WTC11 (cell line): ENCODE data around the gene CHST1. TPM values are rescaled to one million over a fixed set of nuclear protein-coding genes. Genes with fewer than 3 reads are reported as not detected.

Experiments
- ATAC-seq: fragments of 200-7000 bp; cut with Tn5 transposase; 2 replicates; pipeline ENCODE4 v1.10.0; 2021; ENCODE audit warnings: mild to moderate bottlenecking, moderate library complexity
- CTCF ChIA-PET: fragments of 300-600 bp; sonication (Branson Sonifier 250); formaldehyde crosslinking; loops from one replicate; lab custom pipeline; 2021; ENCODE audit warnings: antibody characterized with exemption; lab: Charles Lee
- POLR2A ChIA-PET: fragments of 350-600 bp; sonication (Branson Sonifier 250); formaldehyde crosslinking; loops from one replicate; lab custom pipeline; 2021; ENCODE audit warnings: antibody characterized with exemption; lab: Charles Lee
- DNase-seq: peaks from one replicate; pipeline ENCODE4 v3.0.0; 2021; ENCODE audit warnings: low spot score
- H3K27ac Mint-ChIP-seq: 2 replicates; pipeline ENCODE4 v1.8.0; 2021; ENCODE audit warnings: mixed read lengths
- H3K27me3 Mint-ChIP-seq: 2 replicates; pipeline ENCODE4 v1.8.0; 2021; ENCODE audit warnings: low read depth, mild to moderate bottlenecking, moderate library complexity, mixed read lengths
- H3K36me3 Mint-ChIP-seq: 2 replicates; pipeline ENCODE4 v1.8.0; 2021; ENCODE audit warnings: mixed read lengths
- H3K4me1 Mint-ChIP-seq: 2 replicates; pipeline ENCODE4 v1.8.0; 2022; ENCODE audit warnings: mixed read lengths
- H3K4me3 Mint-ChIP-seq: 2 replicates; pipeline ENCODE4 v1.8.0; 2021; ENCODE audit warnings: mild to moderate bottlenecking, moderate library complexity, mixed read lengths
- H3K9me3 Mint-ChIP-seq: 2 replicates; pipeline ENCODE4 v1.8.0; 2021; ENCODE audit warnings: mixed read lengths
- ATF3 ChIP-seq: sonication (generic); formaldehyde crosslinking; conservative IDR thresholded peaks from 2 replicates; pipeline ENCODE4 v1.8.1; 2022; ENCODE audit warnings: mild to moderate bottlenecking, missing genetic modification reagents
- ATF6 ChIP-seq: sonication (generic); formaldehyde crosslinking; IDR thresholded peaks from 2 replicates; pipeline ENCODE4 v1.8.1; 2023; ENCODE audit warnings: mild to moderate bottlenecking, missing genetic modification reagents
- CDX4 ChIP-seq: fragments of 250-450 bp; sonication (Bioruptor Pico); IDR thresholded peaks from 2 replicates; pipeline ENCODE4 v1.9.0; 2021; ENCODE audit warnings: moderate library complexity, mild to moderate bottlenecking, inconsistent platforms, borderline replicate concordance
- CREB1 ChIP-seq: sonication (generic); formaldehyde crosslinking; IDR thresholded peaks from 2 replicates; pipeline ENCODE4 v1.8.0; 2023; ENCODE audit warnings: mild to moderate bottlenecking, missing genetic modification reagents
- ELF4 ChIP-seq: sonication (generic); formaldehyde crosslinking; IDR thresholded peaks from 2 replicates; pipeline ENCODE4 v1.8.1; 2022; ENCODE audit warnings: low read depth, mild to moderate bottlenecking, moderate library complexity, missing genetic modification reagents
- ERG ChIP-seq: fragments of 250-450 bp; sonication (Bioruptor Pico); IDR thresholded peaks from 2 replicates; pipeline ENCODE4 v1.8.0; 2021; ENCODE audit warnings: mild to moderate bottlenecking
- ESRRA ChIP-seq: sonication (generic); formaldehyde crosslinking; IDR thresholded peaks from 2 replicates; pipeline ENCODE4 v1.8.1; 2022; ENCODE audit warnings: mild to moderate bottlenecking, missing genetic modification reagents, borderline replicate concordance
- HMGXB4 ChIP-seq: sonication (generic); formaldehyde crosslinking; IDR thresholded peaks from 2 replicates; pipeline ENCODE4 v1.8.1; 2023; ENCODE audit warnings: mild to moderate bottlenecking, moderate library complexity, missing genetic modification reagents
- JUN ChIP-seq: sonication (generic); formaldehyde crosslinking; IDR thresholded peaks from 2 replicates; pipeline ENCODE4 v1.8.0; 2023; ENCODE audit warnings: mild to moderate bottlenecking, missing genetic modification reagents
- MYBL2 ChIP-seq: sonication (generic); formaldehyde crosslinking; IDR thresholded peaks from 2 replicates; pipeline ENCODE4 v1.8.1; 2023; ENCODE audit warnings: mild to moderate bottlenecking, moderate library complexity, missing genetic modification reagents
- NR1H2 ChIP-seq: sonication (generic); formaldehyde crosslinking; IDR thresholded peaks from 2 replicates; pipeline ENCODE4 v1.9.0; 2021; ENCODE audit warnings: mild to moderate bottlenecking, moderate library complexity, missing genetic modification reagents
- RELA ChIP-seq: sonication (generic); formaldehyde crosslinking; IDR thresholded peaks from 2 replicates; pipeline ENCODE4 v1.8.1; 2022; ENCODE audit warnings: missing genetic modification reagents, mild to moderate bottlenecking, borderline replicate concordance
- USF1 ChIP-seq: sonication (generic); formaldehyde crosslinking; IDR thresholded peaks from 2 replicates; pipeline ENCODE4 v1.8.0; 2022; ENCODE audit warnings: mild to moderate bottlenecking, missing genetic modification reagents
- total RNA-seq: library from RNA; stranded (reverse); gene quantifications from 3 replicates; pipeline ENCODE4 v1.2.3, GENCODE V29; 2021
- TF ChIP-seq, protein P1 (sequence below): sonication (generic); formaldehyde crosslinking; IDR thresholded peaks from 2 replicates; pipeline ENCODE4 v1.8.1; 2022; ENCODE audit warnings: low read depth, mild to moderate bottlenecking, moderate library complexity, missing genetic modification reagents, borderline replicate concordance
- TF ChIP-seq, protein P2 (sequence below): sonication (generic); formaldehyde crosslinking; IDR thresholded peaks from 2 replicates; pipeline ENCODE4 v1.8.1; 2022; ENCODE audit warnings: mild to moderate bottlenecking, missing genetic modification reagents, moderate library complexity, borderline replicate concordance
- TF ChIP-seq, protein P3 (sequence below): fragments of 250-450 bp; sonication (Bioruptor Pico); IDR thresholded peaks from 2 replicates; pipeline ENCODE4 v2.1.2; 2022; ENCODE audit warnings: mild to moderate bottlenecking, moderate library complexity

The CHST1 gene
- total RNA-seq, 1 experiment from 2014 or later: 2.4 TPM

DNA sequence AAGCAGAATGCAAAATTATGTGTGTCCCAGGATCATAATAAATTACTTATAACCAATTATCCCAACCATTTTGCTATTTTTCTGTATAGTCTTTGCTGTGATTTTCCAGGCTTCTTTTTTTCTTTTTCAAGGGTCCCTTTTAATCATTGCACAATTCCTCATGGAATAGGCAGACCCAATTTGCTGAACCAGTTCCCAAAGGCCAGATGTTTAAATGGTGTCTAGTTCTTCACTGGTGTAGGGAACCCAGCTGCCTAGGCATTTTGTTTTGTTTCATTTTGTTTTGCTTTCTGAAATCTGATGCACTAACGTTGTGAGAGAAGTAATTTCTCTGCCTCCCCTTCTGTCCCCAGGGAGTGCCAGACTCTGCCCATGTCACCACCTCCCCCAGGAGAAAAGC lies 60.4 kb downstream of the CHST1 start (continued):
- TF ChIP-seq ATF6 (CRISPR knock-in tag): no peak
- TF ChIP-seq, protein P1, sequence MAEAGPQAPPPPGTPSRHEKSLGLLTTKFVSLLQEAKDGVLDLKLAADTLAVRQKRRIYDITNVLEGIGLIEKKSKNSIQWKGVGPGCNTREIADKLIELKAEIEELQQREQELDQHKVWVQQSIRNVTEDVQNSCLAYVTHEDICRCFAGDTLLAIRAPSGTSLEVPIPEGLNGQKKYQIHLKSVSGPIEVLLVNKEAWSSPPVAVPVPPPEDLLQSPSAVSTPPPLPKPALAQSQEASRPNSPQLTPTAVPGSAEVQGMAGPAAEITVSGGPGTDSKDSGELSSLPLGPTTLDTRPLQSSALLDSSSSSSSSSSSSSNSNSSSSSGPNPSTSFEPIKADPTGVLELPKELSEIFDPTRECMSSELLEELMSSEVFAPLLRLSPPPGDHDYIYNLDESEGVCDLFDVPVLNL: no peak

GRCh38 chr11:45603946-45604682 lies 61.3 kb downstream of the CHST1 start:
- no peaks in the 10 kb centered on the region; the same call in 1 of the 2 replicates for H3K27me3 Mint-ChIP-seq
- H3K27ac Mint-ChIP-seq: no peak overlapping the region
- DNase-seq: no peak

More at GRCh38 chr11:45603946-45604682, 61.3 kb downstream of the CHST1 start:
- ChIA-PET CTCF (interaction anchor here (0.7 to 2.2 kb wide), 6 partner anchors 11 to 233 kb away, joined by 3 to 8 read pairs (median 4); no protein-coding TSS in a partner anchor), POLR2A (no interaction called here)
- no peaks in the 10 kb centered on the region for H3K36me3 Mint-ChIP-seq
- no peak for ATAC-seq
- TF ChIP-seq ESRRA (CRISPR knock-in tag) (no peak), CREB1 (CRISPR knock-in tag) (no peak), HMGXB4 (CRISPR knock-in tag) (no peak), NR1H2 (CRISPR knock-in tag) (no peak), ATF3 (CRISPR knock-in tag) (no peak), CDX4 (no peak), JUN (CRISPR knock-in tag) (no peak), USF1 (CRISPR knock-in tag) (no peak), ELF4 (no peak), ERG (no peak), RELA (CRISPR knock-in tag) (no peak), MYBL2 (CRISPR knock-in tag) (no peak)
- TF ChIP-seq, protein P2, sequence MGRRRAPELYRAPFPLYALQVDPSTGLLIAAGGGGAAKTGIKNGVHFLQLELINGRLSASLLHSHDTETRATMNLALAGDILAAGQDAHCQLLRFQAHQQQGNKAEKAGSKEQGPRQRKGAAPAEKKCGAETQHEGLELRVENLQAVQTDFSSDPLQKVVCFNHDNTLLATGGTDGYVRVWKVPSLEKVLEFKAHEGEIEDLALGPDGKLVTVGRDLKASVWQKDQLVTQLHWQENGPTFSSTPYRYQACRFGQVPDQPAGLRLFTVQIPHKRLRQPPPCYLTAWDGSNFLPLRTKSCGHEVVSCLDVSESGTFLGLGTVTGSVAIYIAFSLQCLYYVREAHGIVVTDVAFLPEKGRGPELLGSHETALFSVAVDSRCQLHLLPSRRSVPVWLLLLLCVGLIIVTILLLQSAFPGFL: no peak
- TF ChIP-seq, protein P3, sequence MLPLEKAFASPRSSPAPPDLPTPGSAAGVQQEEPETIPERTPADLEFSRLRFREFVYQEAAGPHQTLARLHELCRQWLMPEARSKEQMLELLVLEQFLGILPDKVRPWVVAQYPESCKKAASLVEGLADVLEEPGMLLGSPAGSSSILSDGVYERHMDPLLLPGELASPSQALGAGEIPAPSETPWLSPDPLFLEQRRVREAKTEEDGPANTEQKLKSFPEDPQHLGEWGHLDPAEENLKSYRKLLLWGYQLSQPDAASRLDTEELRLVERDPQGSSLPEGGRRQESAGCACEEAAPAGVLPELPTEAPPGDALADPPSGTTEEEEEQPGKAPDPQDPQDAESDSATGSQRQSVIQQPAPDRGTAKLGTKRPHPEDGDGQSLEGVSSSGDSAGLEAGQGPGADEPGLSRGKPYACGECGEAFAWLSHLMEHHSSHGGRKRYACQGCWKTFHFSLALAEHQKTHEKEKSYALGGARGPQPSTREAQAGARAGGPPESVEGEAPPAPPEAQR (CRISPR knock-in tag): no peak
- H3K4me3 Mint-ChIP-seq: no peak overlapping the region
- no peaks in the 10 kb centered on the region for H3K9me3 Mint-ChIP-seq
- H3K4me1 Mint-ChIP-seq: peaks cover 17% of the 10 kb centered on the region
